Mammary epithelial cell (primary cell): ENCODE results near the gene BCAS3.

Experiments used
- EZH2 ChIP-seq: IDR thresholded peaks from 2 replicates; pipeline ENCODE4 v1.6.1; 2012; ENCODE audit warnings: low read length, inconsistent platforms, borderline replicate concordance
- TF ChIP-seq, protein P1 (sequence below), 2 donors: IDR thresholded peaks in 1 of 2; conservative IDR thresholded peaks in 1 of 2; 2 replicates each; pipeline ENCODE4 v1.5.1; 2011 to 2012; ENCODE audit warnings: inconsistent platforms in 2 of 2, low read length in 2 of 2, mild to moderate bottlenecking in 2 of 2, control low read depth in 1 of 2, low read depth in 1 of 2; ENCODE audit not compliant: insufficient read depth in 1 of 2; ENCODE audit errors: extremely low read depth in 1 of 2

DNA sequence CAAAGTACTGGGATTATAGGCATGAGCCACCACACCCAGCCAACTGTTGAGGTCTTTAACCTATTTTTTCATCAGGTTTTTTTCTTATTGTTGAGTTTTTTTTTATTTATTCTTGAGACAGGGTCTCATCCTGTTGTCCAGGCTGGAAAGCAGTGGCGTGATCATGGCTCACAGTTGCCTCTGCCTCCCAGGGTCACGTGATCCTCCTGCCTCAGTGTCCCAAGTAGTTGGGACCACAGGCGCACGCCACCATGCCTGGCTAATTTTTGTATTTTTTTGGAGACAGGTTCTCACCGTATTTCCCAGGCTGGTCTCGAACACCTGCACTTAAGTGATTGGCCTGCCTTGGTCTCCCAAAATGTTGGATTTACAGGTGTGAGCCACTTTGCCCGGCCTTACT lies 95.9 kb downstream of the BCAS3 start:
- TF ChIP-seq, protein P1, sequence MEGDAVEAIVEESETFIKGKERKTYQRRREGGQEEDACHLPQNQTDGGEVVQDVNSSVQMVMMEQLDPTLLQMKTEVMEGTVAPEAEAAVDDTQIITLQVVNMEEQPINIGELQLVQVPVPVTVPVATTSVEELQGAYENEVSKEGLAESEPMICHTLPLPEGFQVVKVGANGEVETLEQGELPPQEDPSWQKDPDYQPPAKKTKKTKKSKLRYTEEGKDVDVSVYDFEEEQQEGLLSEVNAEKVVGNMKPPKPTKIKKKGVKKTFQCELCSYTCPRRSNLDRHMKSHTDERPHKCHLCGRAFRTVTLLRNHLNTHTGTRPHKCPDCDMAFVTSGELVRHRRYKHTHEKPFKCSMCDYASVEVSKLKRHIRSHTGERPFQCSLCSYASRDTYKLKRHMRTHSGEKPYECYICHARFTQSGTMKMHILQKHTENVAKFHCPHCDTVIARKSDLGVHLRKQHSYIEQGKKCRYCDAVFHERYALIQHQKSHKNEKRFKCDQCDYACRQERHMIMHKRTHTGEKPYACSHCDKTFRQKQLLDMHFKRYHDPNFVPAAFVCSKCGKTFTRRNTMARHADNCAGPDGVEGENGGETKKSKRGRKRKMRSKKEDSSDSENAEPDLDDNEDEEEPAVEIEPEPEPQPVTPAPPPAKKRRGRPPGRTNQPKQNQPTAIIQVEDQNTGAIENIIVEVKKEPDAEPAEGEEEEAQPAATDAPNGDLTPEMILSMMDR (conservative IDR thresholded peaks at IDR 0.05 in 1 of 2, IDR thresholded peaks at IDR 0.05 in 1 of 2; ENCODE audit: extremely low read depth in 1 of 2, insufficient read depth in 1 of 2, low read depth in 1 of 2, low read length in 2 of 2) = no peak
- TF ChIP-seq EZH2 = no peak
